ENCODE results near the gene GLIPR2. TPM values are rescaled to one million over a fixed set of nuclear protein-coding genes. Genes with fewer than 3 reads are reported as not detected.
A peak's percentile ranks its signal among the peaks of the same experiment; 100 is the strongest.
"Not testable (repeated sequence)": the region's sequence is repeated elsewhere in the genome, so short reads cannot be mapped to it uniquely, and the experiment has no call there.

Gene GLIPR2
- total and polyA plus RNA-seq, 2 of the 4 experiments (the other 2 are of a cell fraction), result 35.8 to 43.3 TPM

DNA sequence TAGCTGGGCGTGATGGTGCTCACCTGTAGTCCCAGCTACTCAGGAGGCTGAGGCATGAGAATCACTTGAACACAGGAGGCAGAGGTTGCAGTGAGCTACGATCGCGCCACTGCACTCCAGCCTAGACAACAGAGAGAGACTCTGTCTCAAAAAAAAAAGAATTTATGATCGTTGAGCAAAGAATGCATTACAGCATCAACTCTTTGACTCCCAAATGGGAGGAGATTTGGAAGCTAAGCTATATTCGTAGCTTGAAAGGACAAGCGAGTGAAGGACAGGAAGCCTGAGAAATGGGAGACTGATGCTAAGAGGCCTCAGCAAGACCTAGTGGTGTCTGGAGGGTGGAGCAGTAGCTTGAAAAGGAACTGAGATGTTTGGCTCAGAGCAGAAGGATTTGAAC is 22.4 kb downstream of the GLIPR2 start:
- POLR2A ChIA-PET (ENCODE audit: unreplicated experiment), result no interaction called here
- H3K23ac ChIP-seq (ENCODE audit: low read depth, low read length), result no peak overlapping the region; the same call in 1 of the 2 replicates
- no peak overlapping the region for H2AK9ac ChIP-seq (replicated peaks; ENCODE audit: low read depth, low read length, poor library complexity)
- intact Hi-C loops (cut with micrococcal nuclease), result no loop called here
- H3K27me3 ChIP-seq (ENCODE audit: control insufficient read depth, insufficient read depth, low read length), result no peaks in the 10 kb centered on the region
- no peak overlapping the region for H4K91ac ChIP-seq (ENCODE audit: insufficient read depth, low read depth, low read length)
- no peak overlapping the region for H3K9ac ChIP-seq (ENCODE audit: low read depth, low read length)
- no CpG with 5 or more reads among the region's 7 CpGs for WGBS, 2 experiments (ENCODE audit: extremely low coverage in 2 of 2, insufficient read length in 1 of 2)
- H3K36me3 ChIP-seq (ENCODE audit: control insufficient read depth, insufficient read depth, low read length), result peaks cover 20% of the 10 kb centered on the region
- DNase-seq, result peak; percentile 35
- no peak overlapping the region for H2BK5ac ChIP-seq (ENCODE audit: low read depth, low read length, poor library complexity, severe bottlenecking)
- no peak overlapping the region for H2AFZ ChIP-seq (replicated peaks; ENCODE audit: low read length, poor library complexity)
- H3K14ac ChIP-seq (replicated peaks; ENCODE audit: low read depth, low read length), result no peak overlapping the region
- H3K9me1 ChIP-seq (ENCODE audit: insufficient read depth, low read length), result peaks cover 35% of the 10 kb centered on the region
- H2BK15ac ChIP-seq (ENCODE audit: low read depth, low read length), result no peak overlapping the region
- no peak overlapping the region for H3K56ac ChIP-seq (ENCODE audit: extremely low read depth, insufficient read depth, low read length)
- H2AK5ac ChIP-seq (ENCODE audit: low read depth, low read length), result peak overlapping the region; percentile 56
- in situ Hi-C loops (cut with MboI; ENCODE audit: low sequenced_read_pairs), result no loop called here
- no peak overlapping the region for H4K5ac ChIP-seq (ENCODE audit: low read depth, low read length)
- H3K4me2 ChIP-seq (ENCODE audit: low read depth, low read length), result no peak overlapping the region
- no peak overlapping the region for H4K8ac ChIP-seq (ENCODE audit: low read depth in 2 of 2, low read length in 2 of 2)
- TF ChIP-seq SMC3 (IDR thresholded peaks at IDR 0.05; ENCODE audit: low read depth, low read length) (no peak), RFX5 (IDR thresholded peaks at IDR 0.05; ENCODE audit: low read depth, low read length) (no peak)
- CTCF ChIA-PET, result no interaction called here
- no peak overlapping the region for H3K27ac ChIP-seq (ENCODE audit: insufficient read depth, low read length)
- H4K20me1 ChIP-seq (ENCODE audit: insufficient read depth, low read length), result no peaks in the 10 kb centered on the region
- no peak overlapping the region for H3K18ac ChIP-seq (ENCODE audit: low read depth, low read length)
- H3K79me1 ChIP-seq (ENCODE audit: low read depth in 1 of 2, low read length in 2 of 2), result peaks cover 0 to 23% of the 10 kb centered on the region in 2 experiments; a peak in 2 of 4 replicates
- H2BK120ac ChIP-seq (ENCODE audit: low read depth, low read length), result no peak overlapping the region
- H3K4ac ChIP-seq (ENCODE audit: low read depth, low read length), result peak overlapping the region; percentile 40; the same call in 1 of the 2 replicates
- peaks cover 23% of the 10 kb centered on the region for H3K4me1 ChIP-seq (ENCODE audit: control insufficient read depth, insufficient read depth, low read length)
- peaks cover 2% of the 10 kb centered on the region; the same call in 1 of the 2 replicates for H3K9me3 ChIP-seq (ENCODE audit: control insufficient read depth, insufficient read depth, low read length)
- H3K4me3 ChIP-seq (ENCODE audit: insufficient read depth, low read depth, low read length), result no peak overlapping the region
- BruUV-seq (replicated peaks), result no TSS peak
- H2BK20ac ChIP-seq (ENCODE audit: low read depth, low read length), result peak overlapping the region; percentile 42
- dilution Hi-C loops (cut with HindIII; ENCODE audit: low sequenced_read_pairs, unreplicated experiment), result no loop called here
- no peak for ATAC-seq (ENCODE audit: low read depth)

DNA sequence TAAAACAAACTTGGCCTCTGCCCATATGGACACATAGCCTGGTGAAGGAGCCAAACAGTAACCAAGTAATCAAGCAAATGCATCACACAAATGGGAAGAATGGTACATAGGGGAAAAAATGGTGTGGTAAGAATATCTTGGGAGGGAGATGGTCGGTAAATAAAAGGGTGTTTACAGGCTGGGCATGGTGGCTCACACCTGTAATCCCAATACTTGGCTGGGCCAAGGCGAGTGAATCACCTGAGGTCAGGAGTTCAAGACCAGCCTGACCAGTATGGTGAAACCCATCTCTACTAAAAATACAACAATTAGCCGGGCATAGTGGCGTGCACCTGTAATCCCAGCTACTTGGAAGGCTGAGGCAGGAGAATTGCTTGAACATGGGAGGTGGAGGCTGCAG is 23.0 kb downstream of the GLIPR2 start:
- H2BK15ac ChIP-seq (ENCODE audit: low read depth, low read length); POLR2A ChIA-PET (ENCODE audit: unreplicated experiment); H4K5ac ChIP-seq (ENCODE audit: low read depth, low read length); H2AFZ ChIP-seq (replicated peaks; ENCODE audit: low read length, poor library complexity); H2BK120ac ChIP-seq (ENCODE audit: low read depth, low read length); H2AK9ac ChIP-seq (replicated peaks; ENCODE audit: low read depth, low read length, poor library complexity); H3K9me3 ChIP-seq (ENCODE audit: control insufficient read depth, insufficient read depth, low read length); BruUV-seq (replicated peaks); ATAC-seq (ENCODE audit: low read depth); in situ Hi-C loops (cut with MboI; ENCODE audit: low sequenced_read_pairs); H3K9ac ChIP-seq (ENCODE audit: low read depth, low read length); DNase-seq; H4K20me1 ChIP-seq (ENCODE audit: insufficient read depth, low read length); H3K14ac ChIP-seq (replicated peaks; ENCODE audit: low read depth, low read length); H3K27me3 ChIP-seq (ENCODE audit: control insufficient read depth, insufficient read depth, low read length); H3K4me3 ChIP-seq (ENCODE audit: insufficient read depth, low read depth, low read length); H4K91ac ChIP-seq (ENCODE audit: insufficient read depth, low read depth, low read length); H3K56ac ChIP-seq (ENCODE audit: extremely low read depth, insufficient read depth, low read length); H4K8ac ChIP-seq (ENCODE audit: low read depth in 2 of 2, low read length in 2 of 2); H3K4me2 ChIP-seq (ENCODE audit: low read depth, low read length); intact Hi-C loops (cut with micrococcal nuclease); dilution Hi-C loops (cut with HindIII; ENCODE audit: low sequenced_read_pairs, unreplicated experiment); H3K23ac ChIP-seq (ENCODE audit: low read depth, low read length); H2BK5ac ChIP-seq (ENCODE audit: low read depth, low read length, poor library complexity, severe bottlenecking); H3K27ac ChIP-seq (ENCODE audit: insufficient read depth, low read length); CTCF ChIA-PET; H3K4ac ChIP-seq (ENCODE audit: low read depth, low read length); H3K18ac ChIP-seq (ENCODE audit: low read depth, low read length): not testable (repeated sequence)
- Histone ChIP-seq H3K9me1 (ENCODE audit: insufficient read depth, low read length) (peaks cover 36% of the 10 kb centered on the region), H3K4me1 (ENCODE audit: control insufficient read depth, insufficient read depth, low read length) (peaks cover 22% of the 10 kb centered on the region), H2AK5ac (ENCODE audit: low read depth, low read length) (0 out of 2 replicates have a peak overlapping the region, but pooled peaks have one; percentile 21), H3K36me3 (ENCODE audit: control insufficient read depth, insufficient read depth, low read length) (peaks cover 17% of the 10 kb centered on the region), H2BK20ac (ENCODE audit: low read depth, low read length) (peak overlapping the region; percentile 42; the same call in 1 of the 2 replicates), H3K79me1 (ENCODE audit: low read depth in 1 of 2, low read length in 2 of 2) (peaks cover 0 to 23% of the 10 kb centered on the region in 2 experiments; a peak in 2 of 4 replicates)
- 100% methylated on average over 1 of the region's 4 CpGs; no CpG with 5 or more reads in 1 of the 2 experiments for WGBS, 2 experiments (ENCODE audit: extremely low coverage in 2 of 2, insufficient read length in 1 of 2)
